ENCODE results near the gene GPX1. TPM values are rescaled to one million over a fixed set of nuclear protein-coding genes. Genes with fewer than 3 reads are reported as not detected.
A peak's percentile ranks its signal among the peaks of the same experiment; 100 is the strongest.
"Not testable (repeated sequence)": the region's sequence is repeated elsewhere in the genome, so short reads cannot be mapped to it uniquely, and the experiment has no call there.

Gene GPX1
- total and polyA plus RNA-seq, 4 donors, result 174 to 484 (median 263) TPM

- no peaks in the 10 kb centered on the region for H3K27me3 ChIP-seq (ENCODE audit: control insufficient read depth in 1 of 2, insufficient read depth in 2 of 2, low read length in 1 of 2)
- H3K4me3 ChIP-seq (ENCODE audit: low read length in 2 of 2), result peak overlapping the region; percentile 78 to 88
- ATAC-seq (ENCODE audit: low FRiP score), result peak; percentile 21
- no peaks in the 10 kb centered on the region for H3K4me1 ChIP-seq (ENCODE audit: control insufficient read depth in 1 of 2, insufficient read depth in 2 of 2, low read length in 2 of 2)
- H3K27ac ChIP-seq (ENCODE audit: low read depth in 1 of 2, low read length in 2 of 2), result peak overlapping the region; percentile 49 to 63
- no peaks in the 10 kb centered on the region for H3K9me3 ChIP-seq (ENCODE audit: control insufficient read depth, low read length)
- intact Hi-C loops (cut with DNase I), result no loop called here
- WGBS, 2 donors, result 0 to 1% methylated on average over 16 to 17 of the region's 17 CpGs
- DNase-seq, result peak in 1 of 2 donors; percentile 84
- no peaks in the 10 kb centered on the region for H3K36me3 ChIP-seq (ENCODE audit: control insufficient read depth in 1 of 2, insufficient read depth in 2 of 2, low read length in 1 of 2)
These were observed 18.6 kb downstream of the GPX1 start for GRCh38 chr3:49339581-49339940.

GRCh38 chr3:49333916-49334633 lies 24.1 kb downstream of the GPX1 start:
- Histone ChIP-seq H3K4me1 (ENCODE audit: control insufficient read depth in 1 of 2, insufficient read depth in 2 of 2, low read length in 2 of 2) (no peaks in the 10 kb centered on the region), H3K27me3 (ENCODE audit: control insufficient read depth in 1 of 2, insufficient read depth in 2 of 2, low read length in 1 of 2) (no peaks in the 10 kb centered on the region), H3K4me3 (ENCODE audit: low read length in 2 of 2) (no peak overlapping the region), H3K9me3 (ENCODE audit: control insufficient read depth, low read length) (no peaks in the 10 kb centered on the region), H3K36me3 (ENCODE audit: control insufficient read depth in 1 of 2, insufficient read depth in 2 of 2, low read length in 1 of 2) (peaks cover 3 to 4% of the 10 kb centered on the region in 2 donors), H3K27ac (ENCODE audit: low read depth in 1 of 2, low read length in 2 of 2) (no peak overlapping the region)
- 76 to 79% methylated on average over 5 of the region's 5 CpGs for WGBS, 2 donors
- intact Hi-C loops (cut with DNase I), result no loop called here
- no peak for DNase-seq
- ATAC-seq (ENCODE audit: low FRiP score), result no peak

- Histone ChIP-seq H3K36me3 (ENCODE audit: control insufficient read depth in 1 of 2, insufficient read depth in 2 of 2, low read length in 1 of 2) (peaks cover 3 to 4% of the 10 kb centered on the region in 2 donors), H3K4me1 (ENCODE audit: control insufficient read depth in 1 of 2, insufficient read depth in 2 of 2, low read length in 2 of 2) (no peaks in the 10 kb centered on the region), H3K27ac (ENCODE audit: low read depth in 1 of 2, low read length in 2 of 2) (no peak overlapping the region), H3K9me3 (ENCODE audit: control insufficient read depth, low read length) (no peaks in the 10 kb centered on the region), H3K4me3 (ENCODE audit: low read length in 2 of 2) (no peak overlapping the region), H3K27me3 (ENCODE audit: control insufficient read depth in 1 of 2, insufficient read depth in 2 of 2, low read length in 1 of 2) (no peaks in the 10 kb centered on the region)
- DNase-seq (peak; percentile 5 to 71), ATAC-seq (ENCODE audit: low FRiP score) (no peak)
- 83% methylated on average over 3 of the region's 3 CpGs for WGBS, 2 donors
- intact Hi-C loops (cut with DNase I), result no loop called here
These were observed 25.1 kb downstream of the GPX1 start for GRCh38 chr3:49333091-49333490.

- WGBS, 2 donors, result 75 to 76% methylated on average over 4 of the region's 4 CpGs
- Histone ChIP-seq H3K4me1 (ENCODE audit: control insufficient read depth in 1 of 2, insufficient read depth in 2 of 2, low read length in 2 of 2) (no peaks in the 10 kb centered on the region), H3K36me3 (ENCODE audit: control insufficient read depth in 1 of 2, insufficient read depth in 2 of 2, low read length in 1 of 2) (peaks cover 14 to 16% of the 10 kb centered on the region in 2 donors), H3K27ac (ENCODE audit: low read depth in 1 of 2, low read length in 2 of 2) (no peak overlapping the region), H3K27me3 (ENCODE audit: control insufficient read depth in 1 of 2, insufficient read depth in 2 of 2, low read length in 1 of 2) (no peaks in the 10 kb centered on the region), H3K9me3 (ENCODE audit: control insufficient read depth, low read length) (no peaks in the 10 kb centered on the region), H3K4me3 (ENCODE audit: low read length in 2 of 2) (no peak overlapping the region)
- intact Hi-C loops (cut with DNase I), result no loop called here
- DNase-seq (peak in 1 of 2 donors; percentile 13), ATAC-seq (ENCODE audit: low FRiP score) (no peak)
These were observed 29.0 kb downstream of the GPX1 start for GRCh38 chr3:49329186-49329585.

- H3K27ac ChIP-seq (ENCODE audit: low read depth in 1 of 2, low read length in 2 of 2); H3K9me3 ChIP-seq (ENCODE audit: control insufficient read depth, low read length); ATAC-seq (ENCODE audit: low FRiP score); DNase-seq; intact Hi-C loops (cut with DNase I); H3K4me1 ChIP-seq (ENCODE audit: control insufficient read depth in 1 of 2, insufficient read depth in 2 of 2, low read length in 2 of 2); H3K27me3 ChIP-seq (ENCODE audit: control insufficient read depth in 1 of 2, insufficient read depth in 2 of 2, low read length in 1 of 2); H3K4me3 ChIP-seq (ENCODE audit: low read length in 2 of 2): not testable (repeated sequence)
- 70 to 76% methylated on average over 2 of the region's 2 CpGs for WGBS, 2 donors
- H3K36me3 ChIP-seq (ENCODE audit: control insufficient read depth in 1 of 2, insufficient read depth in 2 of 2, low read length in 1 of 2), result peaks cover 16 to 17% of the 10 kb centered on the region in 2 donors
These were observed 29.8 kb downstream of the GPX1 start for GRCh38 chr3:49328350-49328749.

GRCh38 chr3:49327485-49327884 lies 30.7 kb downstream of the GPX1 start:
- Histone ChIP-seq H3K4me3 (ENCODE audit: low read length in 2 of 2) (no peak overlapping the region), H3K27me3 (ENCODE audit: control insufficient read depth in 1 of 2, insufficient read depth in 2 of 2, low read length in 1 of 2) (no peaks in the 10 kb centered on the region), H3K4me1 (ENCODE audit: control insufficient read depth in 1 of 2, insufficient read depth in 2 of 2, low read length in 2 of 2) (no peaks in the 10 kb centered on the region), H3K9me3 (ENCODE audit: control insufficient read depth, low read length) (no peaks in the 10 kb centered on the region), H3K36me3 (ENCODE audit: control insufficient read depth in 1 of 2, insufficient read depth in 2 of 2, low read length in 1 of 2) (peaks cover 13 to 16% of the 10 kb centered on the region in 2 donors), H3K27ac (ENCODE audit: low read depth in 1 of 2, low read length in 2 of 2) (no peak overlapping the region)
- DNase-seq (no peak), ATAC-seq (ENCODE audit: low FRiP score) (no peak)
- intact Hi-C loops (cut with DNase I), result no loop called here
- WGBS, 2 donors, result 79 to 84% methylated on average over 7 of the region's 7 CpGs

- intact Hi-C loops (cut with DNase I), result no loop called here
- Histone ChIP-seq H3K27me3 (ENCODE audit: control insufficient read depth in 1 of 2, insufficient read depth in 2 of 2, low read length in 1 of 2) (no peaks in the 10 kb centered on the region), H3K27ac (ENCODE audit: low read depth in 1 of 2, low read length in 2 of 2) (no peak overlapping the region), H3K36me3 (ENCODE audit: control insufficient read depth in 1 of 2, insufficient read depth in 2 of 2, low read length in 1 of 2) (peaks cover 12 to 19% of the 10 kb centered on the region in 2 donors), H3K9me3 (ENCODE audit: control insufficient read depth, low read length) (no peaks in the 10 kb centered on the region), H3K4me1 (ENCODE audit: control insufficient read depth in 1 of 2, insufficient read depth in 2 of 2, low read length in 2 of 2) (no peaks in the 10 kb centered on the region), H3K4me3 (ENCODE audit: low read length in 2 of 2) (no peak overlapping the region)
- ATAC-seq (ENCODE audit: low FRiP score) (no peak), DNase-seq (peak in 1 of 2 donors; percentile 40)
- 93 to 95% methylated on average over 7 of the region's 7 CpGs for WGBS, 2 donors
These were observed 33.4 kb downstream of the GPX1 start for GRCh38 chr3:49324768-49325167.

GRCh38 chr3:49316696-49317457 lies 41.3 kb downstream of the GPX1 start:
- no peak for ATAC-seq (ENCODE audit: low FRiP score)

More at GRCh38 chr3:49316696-49317457, 41.3 kb downstream of the GPX1 start:
- peak in 1 of 2 donors; percentile 67 for DNase-seq
- no peaks in the 10 kb centered on the region for H3K4me1 ChIP-seq (ENCODE audit: control insufficient read depth in 1 of 2, insufficient read depth in 2 of 2, low read length in 2 of 2)
- peaks cover 7 to 9% of the 10 kb centered on the region in 2 donors for H3K36me3 ChIP-seq (ENCODE audit: control insufficient read depth in 1 of 2, insufficient read depth in 2 of 2, low read length in 1 of 2)
- no peak overlapping the region for H3K27ac ChIP-seq (ENCODE audit: low read depth in 1 of 2, low read length in 2 of 2)
- intact Hi-C loops (cut with DNase I), result no loop called here
- no peak overlapping the region for H3K4me3 ChIP-seq (ENCODE audit: low read length in 2 of 2)
- no peaks in the 10 kb centered on the region for H3K27me3 ChIP-seq (ENCODE audit: control insufficient read depth in 1 of 2, insufficient read depth in 2 of 2, low read length in 1 of 2)
- no peaks in the 10 kb centered on the region for H3K9me3 ChIP-seq (ENCODE audit: control insufficient read depth, low read length)
- WGBS, 2 donors, result 92 to 93% methylated on average over 16 of the region's 16 CpGs
